ENCODE data around the gene WNT8B. TPM values are rescaled to one million over a fixed set of nuclear protein-coding genes. Genes with fewer than 3 reads are reported as not detected.

Gene WNT8B
- total and polyA plus RNA-seq, 10 of the 15 experiments (the other 5 are each of a cell fraction or from before 2014, with no cell fraction given) = not detected

DNA sequence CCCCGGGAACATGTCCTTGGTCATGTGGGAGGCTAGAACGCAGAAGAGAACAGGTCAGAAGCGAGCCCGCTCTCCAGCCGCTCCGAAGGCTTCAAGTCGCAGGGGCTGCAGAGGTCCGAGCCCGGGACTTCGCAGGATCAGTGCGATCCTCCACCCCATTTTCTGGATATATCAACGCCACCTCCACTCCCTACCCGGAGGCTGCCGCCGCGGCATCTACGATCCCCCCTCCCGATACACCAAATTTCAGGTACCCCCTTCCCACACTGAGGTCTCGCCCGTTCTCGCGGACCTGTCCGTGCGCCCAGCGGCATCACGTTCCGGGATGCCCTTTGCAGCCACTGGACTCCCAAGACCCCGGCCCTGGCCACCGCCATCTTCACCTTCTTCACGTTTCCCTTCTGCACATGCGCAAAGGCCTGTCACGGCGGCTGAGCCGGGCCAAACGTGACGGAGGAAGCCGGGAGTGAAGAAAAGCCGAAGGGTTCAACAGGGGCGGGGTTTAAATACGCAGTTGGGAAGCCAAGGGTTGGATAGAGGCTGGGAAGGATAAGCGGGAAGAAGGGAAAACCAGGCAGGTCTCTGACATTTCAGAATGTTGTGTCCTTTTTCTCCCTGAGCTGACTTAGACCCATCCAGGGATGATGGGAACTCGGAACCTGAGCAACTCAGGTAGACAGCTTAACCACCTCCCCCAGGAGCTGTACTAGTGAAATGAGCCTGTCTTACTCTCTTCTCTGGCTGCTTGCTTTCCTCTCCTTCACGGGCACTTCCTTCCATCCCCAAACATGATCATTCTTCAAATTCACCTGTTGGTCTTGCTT is 66.9 kb downstream of the WNT8B start, which contains the start of gene NDUFB8 (continued):
- TF ChIP-seq IKZF1 (conservative IDR thresholded peaks at IDR 0.05) (peak; percentile 75), NBN (IDR thresholded peaks at IDR 0.05) (peak; percentile 64), NR2F1 (conservative IDR thresholded peaks at IDR 0.05) (no peak), POLR2AphosphoS5 (IDR thresholded peaks at IDR 0.05; ENCODE audit: low read length) (peak; percentile 83), HDGF (IDR thresholded peaks at IDR 0.05) (no peak), POLR2AphosphoS2 (IDR thresholded peaks at IDR 0.05; ENCODE audit: low read depth, low read length) (peak; percentile 73), DPF2 (IDR thresholded peaks at IDR 0.05) (0 out of 2 replicates have a peak, but pooled peaks have one; percentile 17), EZH2 (IDR thresholded peaks at IDR 0.05; ENCODE audit: borderline replicate concordance, control insufficient read depth, low read depth, low read length) (no peak), TBL1XR1 (IDR thresholded peaks at IDR 0.05; ENCODE audit: low read depth, low read length) (no peak), POLR2A (IDR thresholded peaks at IDR 0.05; ENCODE audit: low read depth, low read length) (peak; percentile 91), FOXK2 (IDR thresholded peaks at IDR 0.05) (peak; percentile 52; the same call in 1 of the 2 replicates), CEBPB (IDR thresholded peaks at IDR 0.05; ENCODE audit: borderline replicate concordance in 1 of 2, low read depth in 2 of 2, low read length in 2 of 2) (no peak), CREM (IDR thresholded peaks at IDR 0.05; ENCODE audit: low read depth) (peak; percentile 88), BACH1 (IDR thresholded peaks at IDR 0.05; ENCODE audit: borderline replicate concordance) (no peak), GABPA (IDR thresholded peaks at IDR 0.05; ENCODE audit: low read depth) (no peak), TAF1 (IDR thresholded peaks at IDR 0.05; ENCODE audit: borderline replicate concordance, low read depth, low read length) (peak; percentile 85; the same call in 1 of the 2 replicates)
- TF ChIP-seq, protein P1, sequence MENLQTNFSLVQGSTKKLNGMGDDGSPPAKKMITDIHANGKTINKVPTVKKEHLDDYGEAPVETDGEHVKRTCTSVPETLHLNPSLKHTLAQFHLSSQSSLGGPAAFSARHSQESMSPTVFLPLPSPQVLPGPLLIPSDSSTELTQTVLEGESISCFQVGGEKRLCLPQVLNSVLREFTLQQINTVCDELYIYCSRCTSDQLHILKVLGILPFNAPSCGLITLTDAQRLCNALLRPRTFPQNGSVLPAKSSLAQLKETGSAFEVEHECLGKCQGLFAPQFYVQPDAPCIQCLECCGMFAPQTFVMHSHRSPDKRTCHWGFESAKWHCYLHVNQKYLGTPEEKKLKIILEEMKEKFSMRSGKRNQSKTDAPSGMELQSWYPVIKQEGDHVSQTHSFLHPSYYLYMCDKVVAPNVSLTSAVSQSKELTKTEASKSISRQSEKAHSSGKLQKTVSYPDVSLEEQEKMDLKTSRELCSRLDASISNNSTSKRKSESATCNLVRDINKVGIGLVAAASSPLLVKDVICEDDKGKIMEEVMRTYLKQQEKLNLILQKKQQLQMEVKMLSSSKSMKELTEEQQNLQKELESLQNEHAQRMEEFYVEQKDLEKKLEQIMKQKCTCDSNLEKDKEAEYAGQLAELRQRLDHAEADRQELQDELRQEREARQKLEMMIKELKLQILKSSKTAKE (IDR thresholded peaks at IDR 0.05; ENCODE audit: low read depth, poor library complexity, severe bottlenecking) = no peak
- TF ChIP-seq, protein P2, sequence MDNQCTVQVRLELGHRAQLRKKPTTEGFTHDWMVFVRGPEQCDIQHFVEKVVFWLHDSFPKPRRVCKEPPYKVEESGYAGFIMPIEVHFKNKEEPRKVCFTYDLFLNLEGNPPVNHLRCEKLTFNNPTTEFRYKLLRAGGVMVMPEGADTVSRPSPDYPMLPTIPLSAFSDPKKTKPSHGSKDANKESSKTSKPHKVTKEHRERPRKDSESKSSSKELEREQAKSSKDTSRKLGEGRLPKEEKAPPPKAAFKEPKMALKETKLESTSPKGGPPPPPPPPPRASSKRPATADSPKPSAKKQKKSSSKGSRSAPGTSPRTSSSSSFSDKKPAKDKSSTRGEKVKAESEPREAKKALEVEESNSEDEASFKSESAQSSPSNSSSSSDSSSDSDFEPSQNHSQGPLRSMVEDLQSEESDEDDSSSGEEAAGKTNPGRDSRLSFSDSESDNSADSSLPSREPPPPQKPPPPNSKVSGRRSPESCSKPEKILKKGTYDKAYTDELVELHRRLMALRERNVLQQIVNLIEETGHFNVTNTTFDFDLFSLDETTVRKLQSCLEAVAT (IDR thresholded peaks at IDR 0.05) = 0 out of 2 replicates have a peak, but pooled peaks have one; percentile 48
- TF ChIP-seq, protein P3, sequence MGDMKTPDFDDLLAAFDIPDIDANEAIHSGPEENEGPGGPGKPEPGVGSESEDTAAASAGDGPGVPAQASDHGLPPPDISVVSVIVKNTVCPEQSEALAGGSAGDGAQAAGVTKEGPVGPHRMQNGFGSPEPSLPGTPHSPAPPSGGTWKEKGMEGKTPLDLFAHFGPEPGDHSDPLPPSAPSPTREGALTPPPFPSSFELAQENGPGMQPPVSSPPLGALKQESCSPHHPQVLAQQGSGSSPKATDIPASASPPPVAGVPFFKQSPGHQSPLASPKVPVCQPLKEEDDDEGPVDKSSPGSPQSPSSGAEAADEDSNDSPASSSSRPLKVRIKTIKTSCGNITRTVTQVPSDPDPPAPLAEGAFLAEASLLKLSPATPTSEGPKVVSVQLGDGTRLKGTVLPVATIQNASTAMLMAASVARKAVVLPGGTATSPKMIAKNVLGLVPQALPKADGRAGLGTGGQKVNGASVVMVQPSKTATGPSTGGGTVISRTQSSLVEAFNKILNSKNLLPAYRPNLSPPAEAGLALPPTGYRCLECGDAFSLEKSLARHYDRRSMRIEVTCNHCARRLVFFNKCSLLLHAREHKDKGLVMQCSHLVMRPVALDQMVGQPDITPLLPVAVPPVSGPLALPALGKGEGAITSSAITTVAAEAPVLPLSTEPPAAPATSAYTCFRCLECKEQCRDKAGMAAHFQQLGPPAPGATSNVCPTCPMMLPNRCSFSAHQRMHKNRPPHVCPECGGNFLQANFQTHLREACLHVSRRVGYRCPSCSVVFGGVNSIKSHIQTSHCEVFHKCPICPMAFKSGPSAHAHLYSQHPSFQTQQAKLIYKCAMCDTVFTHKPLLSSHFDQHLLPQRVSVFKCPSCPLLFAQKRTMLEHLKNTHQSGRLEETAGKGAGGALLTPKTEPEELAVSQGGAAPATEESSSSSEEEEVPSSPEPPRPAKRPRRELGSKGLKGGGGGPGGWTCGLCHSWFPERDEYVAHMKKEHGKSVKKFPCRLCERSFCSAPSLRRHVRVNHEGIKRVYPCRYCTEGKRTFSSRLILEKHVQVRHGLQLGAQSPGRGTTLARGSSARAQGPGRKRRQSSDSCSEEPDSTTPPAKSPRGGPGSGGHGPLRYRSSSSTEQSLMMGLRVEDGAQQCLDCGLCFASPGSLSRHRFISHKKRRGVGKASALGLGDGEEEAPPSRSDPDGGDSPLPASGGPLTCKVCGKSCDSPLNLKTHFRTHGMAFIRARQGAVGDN (IDR thresholded peaks at IDR 0.05) = peak; percentile 72
- TF ChIP-seq, protein P4, sequence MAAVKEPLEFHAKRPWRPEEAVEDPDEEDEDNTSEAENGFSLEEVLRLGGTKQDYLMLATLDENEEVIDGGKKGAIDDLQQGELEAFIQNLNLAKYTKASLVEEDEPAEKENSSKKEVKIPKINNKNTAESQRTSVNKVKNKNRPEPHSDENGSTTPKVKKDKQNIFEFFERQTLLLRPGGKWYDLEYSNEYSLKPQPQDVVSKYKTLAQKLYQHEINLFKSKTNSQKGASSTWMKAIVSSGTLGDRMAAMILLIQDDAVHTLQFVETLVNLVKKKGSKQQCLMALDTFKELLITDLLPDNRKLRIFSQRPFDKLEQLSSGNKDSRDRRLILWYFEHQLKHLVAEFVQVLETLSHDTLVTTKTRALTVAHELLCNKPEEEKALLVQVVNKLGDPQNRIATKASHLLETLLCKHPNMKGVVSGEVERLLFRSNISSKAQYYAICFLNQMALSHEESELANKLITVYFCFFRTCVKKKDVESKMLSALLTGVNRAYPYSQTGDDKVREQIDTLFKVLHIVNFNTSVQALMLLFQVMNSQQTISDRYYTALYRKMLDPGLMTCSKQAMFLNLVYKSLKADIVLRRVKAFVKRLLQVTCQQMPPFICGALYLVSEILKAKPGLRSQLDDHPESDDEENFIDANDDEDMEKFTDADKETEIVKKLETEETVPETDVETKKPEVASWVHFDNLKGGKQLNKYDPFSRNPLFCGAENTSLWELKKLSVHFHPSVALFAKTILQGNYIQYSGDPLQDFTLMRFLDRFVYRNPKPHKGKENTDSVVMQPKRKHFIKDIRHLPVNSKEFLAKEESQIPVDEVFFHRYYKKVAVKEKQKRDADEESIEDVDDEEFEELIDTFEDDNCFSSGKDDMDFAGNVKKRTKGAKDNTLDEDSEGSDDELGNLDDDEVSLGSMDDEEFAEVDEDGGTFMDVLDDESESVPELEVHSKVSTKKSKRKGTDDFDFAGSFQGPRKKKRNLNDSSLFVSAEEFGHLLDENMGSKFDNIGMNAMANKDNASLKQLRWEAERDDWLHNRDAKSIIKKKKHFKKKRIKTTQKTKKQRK (IDR thresholded peaks at IDR 0.05; ENCODE audit: low read depth, low read length) = no peak

All from GM12878 (cell line).